UCSD-AML1 (cell line): Measurements from ENCODE around the gene ASPHD1.
"Not testable (repeated sequence)": the region's sequence is repeated elsewhere in the genome, so short reads cannot be mapped to it uniquely, and the experiment has no call there.

Experiments used
- DNase-seq: peaks from one replicate; lab custom pipeline; 2025; ENCODE audit not compliant: unreplicated experiment; lab: John Stamatoyannopoulos, UW

ASPHD1 gene

DNA sequence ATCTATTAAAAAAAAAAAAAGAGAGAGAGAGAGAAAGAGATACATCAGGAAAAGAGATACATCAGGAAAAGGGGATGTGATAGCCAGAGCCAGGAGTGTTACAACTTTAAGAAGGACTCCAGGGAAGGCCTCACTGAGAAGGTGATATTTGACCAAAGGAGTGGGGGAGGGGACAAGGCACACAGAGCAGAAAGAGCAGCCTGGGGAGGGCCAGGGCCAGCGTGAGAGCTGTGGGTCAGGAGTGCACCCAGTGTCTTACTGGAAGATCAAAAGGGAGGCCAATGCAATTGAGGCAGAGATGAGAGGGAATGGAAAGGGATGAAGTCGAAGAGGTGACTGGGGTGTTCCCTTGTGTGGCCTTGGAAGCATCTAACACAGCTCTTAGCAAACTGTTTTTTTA, 7.7 kb downstream of the ASPHD1 start:
- DNase-seq: no peak

DNA sequence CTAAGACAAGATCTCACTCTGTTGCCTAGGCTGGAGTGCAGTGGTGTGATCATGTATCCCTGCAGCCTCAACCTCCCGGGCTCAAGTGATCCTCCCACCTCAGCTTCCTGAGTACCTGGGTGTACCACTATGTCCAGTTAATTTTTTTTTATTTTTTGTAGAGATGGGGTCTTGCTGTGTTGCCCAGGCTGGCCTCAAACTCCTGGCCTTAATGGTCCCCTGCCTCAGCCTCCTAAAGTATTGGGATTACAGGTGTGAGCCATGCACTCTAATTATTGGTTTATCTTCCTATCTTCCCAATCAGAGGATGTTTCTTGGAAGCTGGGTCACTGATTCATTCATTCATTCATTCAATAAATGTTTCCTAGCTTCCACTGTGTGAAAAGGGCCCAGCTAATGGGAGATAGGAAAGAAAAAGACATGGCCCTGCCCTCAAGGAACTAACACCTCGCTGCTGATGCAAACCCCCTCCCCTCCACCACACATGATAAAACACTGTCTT, 8.5 kb downstream of the ASPHD1 start:
- no peak for DNase-seq

DNA sequence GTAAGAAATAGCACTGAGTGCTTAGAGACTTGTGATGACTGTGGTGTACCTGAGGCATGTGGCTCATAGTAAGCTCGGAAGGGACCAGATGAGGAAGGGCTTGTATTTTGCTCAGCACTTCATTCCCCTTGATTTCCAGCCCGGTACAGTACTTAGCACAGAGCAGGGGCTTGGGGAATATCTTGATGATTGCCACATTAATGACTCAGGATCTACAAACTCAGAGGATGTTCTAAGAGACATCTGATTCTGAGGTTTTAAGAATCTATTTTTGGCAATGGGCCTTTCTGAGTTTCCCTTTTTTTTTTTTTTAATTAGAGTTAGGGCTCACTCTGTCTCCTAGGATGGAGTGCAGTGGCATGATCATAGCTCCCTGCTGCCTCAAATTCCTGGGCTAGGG, 9.1 kb downstream of the ASPHD1 start:
- no peak for DNase-seq

DNA sequence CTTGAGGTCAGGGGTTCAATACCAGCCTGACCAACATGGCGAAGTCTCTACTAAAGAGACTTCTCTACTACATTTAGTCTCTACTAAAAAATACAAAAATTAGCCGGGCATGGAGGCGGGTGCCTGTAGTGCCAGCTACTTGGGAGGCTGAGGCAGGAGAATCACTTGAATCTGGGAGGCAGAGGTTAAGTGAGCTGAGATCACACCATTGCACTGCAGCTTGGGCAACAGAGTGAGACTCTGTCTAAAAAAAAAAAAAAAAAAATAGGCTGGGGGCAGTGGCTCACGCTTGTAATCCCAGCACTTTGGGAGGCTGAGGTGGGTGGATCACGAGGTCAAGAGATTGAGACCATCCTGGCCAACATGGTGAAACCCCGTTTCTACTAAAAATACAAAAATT, 9.6 kb downstream of the ASPHD1 start:
- DNase-seq: not testable (repeated sequence)

DNA sequence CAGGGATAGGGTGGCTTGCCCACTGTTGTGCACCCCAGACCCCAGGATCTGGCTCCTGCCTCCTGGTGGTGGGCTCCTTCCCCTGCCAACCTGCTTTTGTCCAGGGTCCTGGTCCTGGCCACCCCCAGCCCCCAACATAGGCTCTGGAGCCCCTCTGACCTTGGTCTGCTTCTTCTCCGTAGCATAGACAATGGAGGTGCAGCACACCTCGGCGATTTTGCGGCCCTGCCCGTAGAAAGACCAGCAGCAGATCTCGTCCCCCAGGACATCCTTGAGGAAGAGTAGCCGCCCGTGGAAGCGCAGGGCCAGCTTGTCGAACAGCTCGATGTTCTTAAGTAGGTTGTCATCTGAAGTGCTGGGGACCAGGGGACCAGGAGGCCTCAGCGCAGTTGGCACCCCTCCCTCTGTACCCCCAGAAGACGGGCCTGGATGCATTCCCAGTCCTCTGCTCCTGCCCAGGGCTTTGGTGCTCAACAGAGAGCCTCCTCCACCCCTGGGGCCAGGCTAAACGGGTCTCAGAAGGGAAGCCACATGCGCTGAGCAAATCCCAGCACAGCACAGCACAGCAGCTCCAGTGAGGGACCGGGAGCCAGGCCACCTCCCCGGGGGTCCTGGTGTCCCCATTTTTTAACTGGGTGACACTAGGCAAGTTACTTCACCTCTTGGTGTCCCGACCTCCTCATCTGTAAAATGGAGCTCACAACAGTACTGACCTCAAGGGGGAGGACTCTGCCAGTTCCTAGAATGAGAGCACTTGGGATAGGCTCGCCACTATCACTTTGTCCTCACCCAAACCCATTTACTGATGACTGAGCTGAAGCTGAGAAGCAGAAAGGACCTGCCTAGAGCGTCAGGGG, 10.8 kb downstream of the ASPHD1 start:
- DNase-seq: no peak

DNA sequence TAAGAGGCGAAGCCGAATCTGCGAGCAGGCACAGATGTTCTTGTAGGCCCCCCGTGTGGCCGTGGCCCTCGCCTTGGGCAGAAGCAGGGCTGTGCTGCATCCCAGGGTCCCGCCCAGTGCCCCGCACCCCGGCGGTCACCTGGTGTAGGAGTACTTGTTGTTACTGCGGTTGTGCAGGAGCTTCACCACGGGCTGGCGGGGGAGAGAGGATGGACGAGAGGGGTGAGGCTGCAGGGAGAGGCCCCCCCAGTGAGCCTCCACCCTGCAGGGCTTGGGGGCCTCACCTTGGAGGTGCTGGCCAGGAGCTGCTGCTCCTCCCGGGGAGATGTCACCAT, 11.4 kb downstream of the ASPHD1 start:
- no peak for DNase-seq

DNA sequence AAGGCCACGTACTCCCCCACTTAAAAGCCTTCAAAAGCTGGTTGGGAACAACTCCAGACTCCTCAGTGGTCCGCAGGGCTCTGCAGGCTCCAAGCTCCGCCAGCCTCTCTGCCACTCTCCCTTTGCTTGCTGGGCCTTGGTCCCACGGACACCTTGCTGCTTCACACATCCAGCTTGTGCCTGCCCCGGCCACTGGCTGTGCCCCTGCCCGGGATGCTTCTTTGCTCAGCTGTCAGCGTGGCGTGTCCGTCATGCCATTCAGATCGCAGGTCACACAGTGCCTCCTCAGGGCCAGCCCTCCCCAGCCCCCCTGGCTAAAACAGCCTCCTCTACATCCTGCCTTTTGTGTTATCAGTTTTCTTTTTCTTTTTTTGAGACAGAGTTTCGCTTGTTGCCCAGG, 11.8 kb downstream of the ASPHD1 start:
- no peak for DNase-seq

DNA sequence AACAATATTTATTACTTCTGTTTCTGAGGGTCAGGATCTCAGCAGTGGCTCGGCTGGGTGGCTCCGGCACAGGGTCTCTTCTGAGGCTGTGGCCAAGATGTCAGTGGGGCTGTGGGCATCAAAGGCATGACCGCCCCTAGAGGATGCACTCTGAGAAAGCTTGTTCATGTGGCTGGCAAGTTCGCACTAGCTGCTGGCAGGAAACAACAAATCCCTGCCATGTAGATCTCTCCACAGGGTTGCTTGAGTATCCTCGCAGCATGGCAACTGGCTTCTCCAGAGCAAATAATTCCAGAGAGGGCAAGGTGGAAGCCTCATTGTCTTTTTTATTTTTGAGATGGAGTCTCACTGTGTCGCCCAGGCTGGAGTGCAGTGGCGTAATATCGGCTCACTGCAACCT, 13.2 kb downstream of the ASPHD1 start:
- no peak for DNase-seq

DNA sequence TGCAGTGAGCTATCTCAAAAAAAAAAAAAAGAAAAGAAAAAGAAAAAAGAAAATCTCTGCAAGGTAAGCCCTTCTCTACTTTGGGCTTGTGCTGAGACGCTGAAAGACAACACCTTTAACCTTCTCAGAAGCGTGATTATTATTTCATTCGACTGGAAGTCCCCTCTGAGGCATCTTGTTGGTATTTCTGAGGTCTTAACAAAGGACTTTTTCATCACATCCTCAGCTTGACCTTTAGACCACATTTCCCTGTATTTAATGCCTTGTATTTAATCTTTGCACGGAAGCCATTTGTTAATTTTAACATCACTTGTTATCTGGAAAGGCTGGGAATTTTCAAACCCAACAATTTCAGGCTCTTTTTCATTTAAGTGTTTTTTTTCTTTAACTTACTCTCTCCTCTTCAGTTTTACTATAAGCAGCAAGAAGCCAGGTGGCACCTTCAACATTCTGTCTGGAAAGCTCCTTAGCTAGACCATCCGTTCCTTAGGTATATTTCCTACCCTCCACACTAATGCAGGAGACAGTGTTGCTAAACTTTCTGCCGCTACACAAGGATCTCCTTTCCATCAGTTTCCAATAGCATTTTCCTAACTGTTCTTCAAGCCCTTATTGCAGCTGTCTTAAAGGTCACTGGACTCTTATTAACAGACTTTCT, 15.4 kb downstream of the ASPHD1 start:
- DNase-seq: no peak

DNA sequence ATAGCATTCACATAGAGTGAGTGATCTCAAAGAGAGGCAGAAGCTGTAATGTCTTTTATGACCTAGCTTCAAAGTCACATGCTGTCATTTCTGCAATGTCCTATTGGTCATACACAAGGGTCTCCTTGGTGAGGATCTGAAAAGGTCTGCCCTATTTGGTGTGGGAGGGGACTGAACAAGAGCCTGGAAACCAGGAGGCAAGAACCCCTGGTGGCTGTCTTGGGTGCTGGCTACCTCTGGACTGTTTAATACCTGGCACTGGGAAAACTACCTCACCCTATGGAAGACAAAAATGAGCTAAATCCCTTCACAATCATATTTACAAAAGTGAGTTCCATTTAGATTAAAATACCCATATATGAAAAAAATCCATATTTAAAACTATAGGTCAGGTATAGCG, 16.7 kb downstream of the ASPHD1 start:
- no peak for DNase-seq

DNA sequence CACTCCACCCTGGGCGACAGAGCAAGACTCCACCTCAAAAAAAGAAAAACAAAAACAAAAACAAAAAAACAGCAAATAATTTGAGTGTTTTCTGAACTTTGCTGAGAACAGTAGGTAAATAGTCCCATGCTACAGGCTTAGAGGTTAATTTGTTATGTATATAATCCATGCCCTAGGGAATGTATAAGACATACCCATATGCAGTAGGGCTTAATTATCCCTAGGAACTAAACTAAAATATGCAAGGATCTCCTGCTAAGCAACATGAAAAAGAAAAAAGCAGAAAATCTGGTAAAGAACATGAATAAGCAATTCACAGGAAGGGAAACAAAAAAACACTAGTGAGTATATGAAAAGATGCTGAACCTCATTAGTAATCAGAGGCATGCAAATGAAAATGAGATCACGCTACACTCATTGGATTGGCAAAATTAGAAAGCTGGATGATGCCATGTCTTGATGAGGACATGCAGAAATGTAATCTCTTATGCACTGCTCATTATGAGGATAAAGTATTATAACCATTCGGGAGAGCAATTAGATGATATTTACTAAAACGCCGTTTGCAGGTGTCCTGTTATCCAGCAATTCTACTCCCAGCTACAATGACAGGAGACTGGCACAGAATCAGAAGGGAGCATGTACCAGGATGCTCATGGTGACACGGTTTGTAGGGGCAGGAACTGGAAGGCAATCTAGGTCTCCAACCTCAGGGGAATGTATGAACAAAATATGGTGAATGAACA, 20.2 kb downstream of the ASPHD1 start:
- DNase-seq: no peak

DNA sequence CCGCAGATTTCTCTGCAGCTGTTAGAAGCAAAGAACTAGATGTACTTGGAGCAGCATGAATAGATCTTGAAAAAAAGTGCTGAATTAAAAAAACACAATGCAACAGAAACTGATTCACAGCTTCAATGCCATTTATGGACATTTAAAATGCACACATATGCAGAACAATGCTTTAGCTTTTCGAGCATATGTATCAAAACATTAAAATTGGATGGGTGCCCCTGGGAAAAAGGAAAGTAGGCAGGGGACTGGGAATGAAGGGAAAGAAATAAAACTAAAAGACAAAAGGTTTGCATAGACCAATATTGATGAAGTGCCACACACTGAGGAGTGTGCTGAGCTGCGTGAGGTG, 20.7 kb downstream of the ASPHD1 start:
- DNase-seq: no peak

DNA sequence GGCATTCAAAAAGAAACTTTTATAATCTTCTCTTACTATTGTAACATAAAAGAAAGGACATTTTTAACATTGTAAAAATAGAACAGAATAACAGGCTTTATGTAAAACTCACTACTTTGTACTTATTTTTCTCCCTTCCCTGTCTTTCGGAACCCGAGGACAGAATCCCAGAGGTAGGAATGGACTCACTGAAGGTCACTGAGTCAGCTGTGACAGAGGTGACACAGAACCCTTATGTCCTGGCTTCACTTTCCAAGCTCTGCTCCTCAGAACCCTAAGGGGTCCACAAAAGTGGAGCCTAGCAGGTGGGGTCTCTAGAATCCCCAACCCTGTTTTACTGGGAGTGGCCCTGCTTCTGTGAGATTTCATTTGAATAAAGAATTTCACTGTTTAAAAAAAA, 22.0 kb downstream of the ASPHD1 start:
- DNase-seq: no peak

DNA sequence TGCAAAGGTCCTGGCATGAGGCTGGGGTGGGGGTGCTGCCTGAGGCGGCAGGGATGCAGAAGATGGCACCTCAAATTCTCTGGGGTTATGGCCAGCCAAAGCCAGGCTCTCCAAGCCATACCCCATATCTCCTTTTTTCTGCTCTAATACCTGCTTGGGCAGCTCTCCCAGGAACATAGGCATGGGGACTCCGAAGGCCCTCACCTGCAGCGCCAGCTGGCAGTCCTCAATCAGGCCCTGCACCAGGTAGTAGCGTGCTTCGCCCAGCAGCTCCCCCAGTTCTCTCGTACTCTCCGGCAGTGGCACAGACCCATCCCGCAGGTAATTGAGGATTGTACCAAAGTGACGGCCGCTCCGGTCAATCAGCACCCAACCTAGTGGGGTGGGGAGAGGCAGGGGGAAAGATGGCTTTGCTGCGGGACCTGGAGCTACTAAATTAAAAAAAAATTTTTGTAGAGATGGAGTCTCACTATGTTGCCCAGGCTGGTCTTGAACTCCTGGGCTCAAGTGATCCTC, 22.8 kb downstream of the ASPHD1 start:
- DNase-seq: no peak

DNA sequence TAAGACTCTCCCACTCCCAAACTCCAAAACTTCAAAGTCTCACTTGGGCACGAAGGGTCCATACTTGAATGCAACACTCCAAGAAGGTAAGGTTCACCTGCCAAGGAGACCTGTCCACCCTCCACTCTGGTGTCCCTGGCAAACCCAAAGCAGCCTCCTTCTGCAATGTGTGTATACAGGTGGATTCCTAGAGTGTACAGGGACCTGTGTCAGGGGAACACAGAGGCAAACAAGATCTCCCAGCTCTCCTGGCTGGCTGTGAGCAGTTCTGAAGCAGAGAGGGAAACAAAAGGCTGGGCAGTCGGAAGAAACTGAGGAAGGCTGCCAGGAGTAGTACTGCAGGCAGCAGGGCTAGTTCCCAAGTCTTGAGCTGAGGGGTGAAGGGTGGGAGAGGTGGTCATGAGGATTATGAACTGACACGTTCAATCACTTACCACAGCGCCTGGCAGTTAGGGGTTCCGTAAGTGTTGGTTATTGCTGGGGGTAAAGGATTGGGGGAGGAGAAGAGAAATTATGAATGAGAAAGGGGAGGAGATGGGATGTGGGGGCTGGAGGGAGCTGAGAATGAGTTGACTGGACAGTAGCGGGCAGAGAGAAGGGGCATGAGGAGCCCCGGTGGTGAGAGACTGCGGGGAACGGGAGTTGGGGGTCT, 24.9 kb downstream of the ASPHD1 start:
- DNase-seq: no peak

DNA sequence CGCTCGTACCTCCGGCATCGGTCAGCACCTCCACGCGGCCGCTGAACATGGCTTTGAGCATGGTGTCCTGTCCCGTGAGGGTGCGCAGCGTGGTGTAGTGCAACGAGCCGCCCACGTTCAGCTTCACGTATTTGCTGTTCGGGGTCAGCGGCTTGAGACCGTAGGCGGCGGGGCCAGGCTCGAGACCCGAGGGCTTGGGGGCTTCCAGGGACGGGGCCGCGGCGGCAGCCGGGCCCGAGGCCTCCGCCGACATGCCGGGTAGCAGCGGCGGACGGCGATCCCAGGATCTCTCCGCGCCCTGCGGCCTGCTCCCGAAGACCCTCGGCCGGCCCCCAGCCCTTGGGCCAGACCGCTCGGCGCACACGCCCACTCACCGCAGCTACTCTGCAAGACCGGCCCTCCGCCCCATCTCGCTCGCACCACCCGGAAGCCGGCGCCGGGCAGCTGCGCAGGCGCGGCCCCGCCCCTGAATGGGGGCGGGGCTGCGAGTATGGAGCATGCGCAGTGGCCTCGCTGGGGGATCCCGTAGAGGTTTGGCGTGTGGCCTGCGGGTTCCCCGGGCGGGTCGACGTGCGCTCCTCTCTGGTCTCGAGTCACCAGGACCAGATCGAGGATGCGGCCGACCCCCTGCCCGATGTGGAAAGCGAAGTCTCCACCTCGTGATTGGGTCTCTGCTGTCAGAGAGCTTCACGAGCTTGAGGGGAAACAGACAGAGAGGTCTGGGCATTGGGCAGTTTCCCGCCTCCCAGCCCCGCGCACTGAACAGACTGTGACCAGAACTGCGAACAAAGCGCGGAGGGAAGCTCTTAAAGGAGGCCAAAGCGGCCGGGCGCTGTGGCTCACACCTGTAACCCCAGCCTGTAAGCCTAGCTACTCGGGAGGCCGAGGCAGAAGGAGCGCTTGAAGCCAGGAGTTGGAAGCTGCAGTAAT, 25.8 kb downstream of the ASPHD1 start, which contains the start of gene KCTD13:
KCTD13 (minus strand) TSS at position 446 of the 930 bp plus-strand sequence; CDS start at position 253, 193 bp downstream.
- DNase-seq: peak; percentile 92

DNA sequence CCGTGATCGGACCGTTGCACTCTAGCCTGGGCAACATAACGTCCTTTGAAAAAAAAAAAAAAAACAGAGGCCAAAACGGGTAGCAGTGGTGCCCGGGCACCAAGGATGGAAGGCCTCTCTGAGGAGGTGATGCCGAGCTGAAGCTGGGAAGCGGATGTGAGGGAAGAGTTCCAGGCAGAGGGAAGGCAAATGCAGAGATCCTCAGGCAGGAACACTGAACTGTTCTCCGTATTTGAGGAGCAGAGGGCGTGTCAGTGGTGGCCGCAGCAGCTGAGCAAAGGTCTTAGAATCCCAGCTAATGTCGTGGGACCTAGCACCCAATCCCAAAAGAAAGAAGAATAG, 26.4 kb downstream of the ASPHD1 start:
- DNase-seq: no peak

DNA sequence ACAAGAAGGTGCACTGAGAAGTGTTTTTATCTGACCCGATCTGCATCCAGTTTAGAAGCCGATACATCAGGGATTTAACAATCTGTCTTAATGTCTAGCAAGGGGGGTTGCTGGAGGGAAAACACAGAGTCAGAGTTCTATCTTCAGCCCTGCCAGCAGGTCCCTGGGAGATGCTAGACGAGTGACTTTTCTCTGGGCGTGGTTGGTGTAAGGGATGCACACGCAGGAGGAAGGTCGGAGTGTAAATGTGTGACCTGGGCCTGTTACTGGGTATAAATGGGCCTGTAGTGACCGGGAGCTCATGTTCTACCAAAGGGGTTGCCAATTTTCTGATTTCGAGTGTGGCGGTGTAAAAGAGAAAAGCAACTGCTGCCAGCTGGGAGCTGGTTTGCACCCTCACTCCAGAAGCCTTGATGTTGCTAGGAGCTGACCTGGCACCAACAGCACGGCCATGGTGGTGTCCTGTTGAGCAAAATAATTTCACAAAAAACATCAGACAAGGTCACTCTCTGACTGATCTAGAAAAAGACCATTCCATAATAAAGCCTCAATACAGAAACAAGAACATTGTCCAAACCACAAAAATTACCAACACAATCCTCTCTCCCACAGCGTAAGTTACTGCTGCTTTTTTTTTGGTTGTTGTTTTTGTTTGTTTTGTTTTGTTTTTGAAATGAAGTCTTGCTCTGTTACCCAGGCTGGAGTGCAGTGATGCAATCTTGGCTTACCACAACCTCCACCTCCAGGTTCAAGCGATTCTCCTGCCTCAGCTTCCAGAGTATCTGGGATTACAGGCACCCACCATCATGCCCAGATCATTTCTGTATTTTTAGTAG, 27.0 kb downstream of the ASPHD1 start:
- no peak for DNase-seq

DNA sequence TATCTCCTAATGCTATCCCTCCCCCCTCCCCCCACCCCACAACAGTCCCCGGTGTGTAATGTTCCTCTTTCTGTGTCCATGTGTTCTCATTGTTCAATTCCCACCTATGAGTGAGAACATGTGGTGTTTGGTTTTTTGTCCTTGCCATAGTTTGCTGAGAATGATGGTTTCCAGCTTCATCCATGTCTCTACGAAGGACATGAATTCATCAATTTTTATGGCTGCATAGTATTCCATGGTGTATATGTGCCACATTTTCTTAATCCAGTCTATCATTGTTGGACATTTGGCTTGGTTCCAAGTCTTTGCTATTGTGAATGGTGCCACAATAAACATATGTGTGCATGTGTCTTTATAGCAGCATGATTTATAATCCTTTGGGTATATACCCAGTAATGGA, 31.5 kb downstream of the ASPHD1 start:
- not testable (repeated sequence) for DNase-seq
